HepG2 (cell line): ENCODE measurements around the gene MFSD8. TPM values are rescaled to one million over a fixed set of nuclear protein-coding genes. Genes with fewer than 3 reads are reported as not detected.

Experiments used
- CAMTA2 ChIP-seq: sonication (generic); formaldehyde crosslinking; IDR thresholded peaks from 2 replicates; pipeline ENCODE4 v1.4.0; 2020; ENCODE audit warnings: mild to moderate bottlenecking, missing genetic modification reagents, borderline replicate concordance
- CEBPB ChIP-seq: IDR thresholded peaks from 2 replicates; pipeline ENCODE4 v1.6.1; 2011; ENCODE audit warnings: low read depth, low read length, improper control_type of control experiment, borderline replicate concordance
- CREB1 ChIP-seq, 2 experiments: fragments of 450-650 bp in 1 of 2; IDR thresholded peaks; 2 replicates each; pipeline ENCODE4 v1.6.1; 2016 to 2017; ENCODE audit warnings: control low read depth in 1 of 2, mild to moderate bottlenecking in 1 of 2, missing compliant biosample characterization in 1 of 2, missing genetic modification characterization in 1 of 2
- CREB3 ChIP-seq: sonication (generic); formaldehyde crosslinking; IDR thresholded peaks from 2 replicates; pipeline ENCODE4 v1.5.0; 2020; ENCODE audit warnings: missing genetic modification reagents
- CREBL2 ChIP-seq: sonication (generic); formaldehyde crosslinking; IDR thresholded peaks from 2 replicates; pipeline ENCODE4 v1.8.1; 2023; ENCODE audit warnings: missing genetic modification reagents, mild to moderate bottlenecking, borderline replicate concordance
- ETV5 ChIP-seq: IDR thresholded peaks from 2 replicates; pipeline ENCODE4 v1.6.1; 2018; ENCODE audit warnings: missing biosample characterization, missing genetic modification reagents, inconsistent platforms, borderline replicate concordance
- FOXC1 ChIP-seq: sonication (generic); formaldehyde crosslinking; IDR thresholded peaks from 2 replicates; pipeline ENCODE4 v1.8.0; 2022; ENCODE audit warnings: mild to moderate bottlenecking, missing genetic modification reagents, borderline replicate concordance
- GTF2F1 ChIP-seq: fragments of 150-350 bp; IDR thresholded peaks from 2 replicates; pipeline ENCODE4 v1.6.1; 2014; ENCODE audit warnings: low read length
- HNF4A ChIP-seq: sonication (generic); formaldehyde crosslinking; IDR thresholded peaks from 2 replicates; pipeline ENCODE4 v1.4.0; 2020; ENCODE audit warnings: missing genetic modification reagents
- ISL2 ChIP-seq: sonication (generic); formaldehyde crosslinking; IDR thresholded peaks from 2 replicates; pipeline ENCODE4 v1.5.0; 2020; ENCODE audit warnings: missing genetic modification reagents
- MEF2D ChIP-seq: sonication (generic); formaldehyde crosslinking; IDR thresholded peaks from 2 replicates; pipeline ENCODE4 v1.5.1; 2020; ENCODE audit warnings: mild to moderate bottlenecking, missing genetic modification reagents
- MTF1 ChIP-seq: sonication (generic); formaldehyde crosslinking; IDR thresholded peaks from 2 replicates; pipeline ENCODE4 v1.5.0; 2020; ENCODE audit warnings: missing genetic modification reagents
- ONECUT2 ChIP-seq: sonication (generic); formaldehyde crosslinking; IDR thresholded peaks from 2 replicates; pipeline ENCODE4 v1.4.0; 2020; ENCODE audit warnings: missing genetic modification reagents
- PBX3 ChIP-seq: sonication (generic); formaldehyde crosslinking; IDR thresholded peaks from 2 replicates; pipeline ENCODE4 v1.8.1; 2023; ENCODE audit warnings: missing genetic modification reagents, inconsistent platforms, borderline replicate concordance
- POGK ChIP-seq: sonication (generic); formaldehyde crosslinking; conservative IDR thresholded peaks from 2 replicates; pipeline ENCODE4 v1.8.0; 2022; ENCODE audit warnings: mild to moderate bottlenecking, moderate library complexity, missing genetic modification reagents
- POGZ ChIP-seq: sonication (generic); formaldehyde crosslinking; IDR thresholded peaks from 2 replicates; pipeline ENCODE4 v1.4.0; 2020; ENCODE audit warnings: mild to moderate bottlenecking, missing genetic modification reagents
- PRPF4 ChIP-seq: fragments of 200-400 bp; formaldehyde crosslinking; IDR thresholded peaks from 2 replicates; pipeline ENCODE4 v1.6.1; 2016; ENCODE audit warnings: low read length, low read depth; ENCODE audit not compliant: poor library complexity, severe bottlenecking
- REPIN1 ChIP-seq: sonication (generic); formaldehyde crosslinking; IDR thresholded peaks from 2 replicates; pipeline ENCODE4 v1.8.0; 2022; ENCODE audit warnings: missing genetic modification reagents, low read depth, mild to moderate bottlenecking, borderline replicate concordance
- REXO4 ChIP-seq: sonication (generic); formaldehyde crosslinking; IDR thresholded peaks from 2 replicates; pipeline ENCODE4 v1.8.0; 2022; ENCODE audit warnings: missing genetic modification reagents, mild to moderate bottlenecking, borderline replicate concordance
- SMARCE1 ChIP-seq: fragments of 450-650 bp; IDR thresholded peaks from 2 replicates; pipeline ENCODE4 v1.6.1; 2017; ENCODE audit warnings: borderline replicate concordance
- SRY ChIP-seq: sonication (generic); formaldehyde crosslinking; IDR thresholded peaks from 2 replicates; pipeline ENCODE4 v1.8.0; 2022; ENCODE audit warnings: mild to moderate bottlenecking, missing genetic modification reagents
- ZBTB2 ChIP-seq: sonication (generic); formaldehyde crosslinking; IDR thresholded peaks from 2 replicates; pipeline ENCODE4 v1.8.0; 2022; ENCODE audit warnings: low read depth, missing genetic modification reagents
- ZNF230 ChIP-seq: sonication (generic); formaldehyde crosslinking; IDR thresholded peaks from 2 replicates; pipeline ENCODE4 v1.4.0; 2020; ENCODE audit warnings: mild to moderate bottlenecking, missing genetic modification reagents
- ZNF615 ChIP-seq: sonication (generic); formaldehyde crosslinking; IDR thresholded peaks from 2 replicates; pipeline ENCODE4 v1.5.0; 2020; ENCODE audit warnings: mild to moderate bottlenecking, missing genetic modification reagents, borderline replicate concordance
- ZNF790 ChIP-seq: sonication (generic); formaldehyde crosslinking; IDR thresholded peaks from 2 replicates; pipeline ENCODE4 v1.8.0; 2022; ENCODE audit warnings: missing genetic modification reagents, mild to moderate bottlenecking, borderline replicate concordance
- ZNF83 ChIP-seq: sonication (generic); formaldehyde crosslinking; IDR thresholded peaks from 2 replicates; pipeline ENCODE4 v1.4.0; 2020; ENCODE audit warnings: missing genetic modification reagents, mild to moderate bottlenecking, borderline replicate concordance
- ZSCAN31 ChIP-seq: sonication (generic); formaldehyde crosslinking; IDR thresholded peaks from 2 replicates; pipeline ENCODE4 v1.5.0; 2020; ENCODE audit warnings: low read depth, mild to moderate bottlenecking, missing genetic modification reagents
- polyA plus RNA-seq, 8 experiments: library from polyadenylated mRNA; depleted of rRNA in 3 of 8; stranded (reverse) in 7 of 8; unstranded in 1 of 8; fragments of >200 nt; fragmentation: Illumina TruSeq in 4 of 8; extraction: Trizol in 4 of 8; gene quantifications; 2 replicates each; pipeline versions ENCODE4 v1.2.1 to v1.2.3, GENCODE V29; 2011 to 2016; ENCODE audit warnings: low read depth in 4 of 8, missing spikeins in 1 of 8, mixed read lengths in 1 of 8; ENCODE audit not compliant: insufficient read depth in 1 of 8
- total RNA-seq, 5 experiments: library from RNA; depleted of rRNA; stranded (reverse); fragments of >200 nt; fragmentation: Illumina TruSeq; extraction: Trizol; gene quantifications; 2 replicates each; pipeline ENCODE4 v1.2.3, GENCODE V29; 2016; ENCODE audit warnings: low read depth in 1 of 5

MFSD8 gene
- total and polyA plus RNA-seq, 2 of the 13 experiments (the other 11 are each of a cell fraction or from before 2014, with no cell fraction given): 24.8 to 25.5 TPM

GRCh38 chr4:127965803-127966175, 816 bp upstream of the MFSD8 start (continued):
- no peak for TF ChIP-seq HNF4A (CRISPR knock-in tag)
- no peak for TF ChIP-seq SMARCE1
- no peak for TF ChIP-seq PRPF4
- TF ChIP-seq CAMTA2 (CRISPR knock-in tag): no peak
- 0 out of 2 replicates have a peak, but pooled peaks have one; percentile 14 for TF ChIP-seq ZNF790 (CRISPR knock-in tag)
- TF ChIP-seq ZNF615 (CRISPR knock-in tag): no peak
- TF ChIP-seq REXO4 (CRISPR knock-in tag): no peak
- peak; percentile 60; the same call in 1 of the 2 replicates for TF ChIP-seq CREB1 (IDR thresholded peaks at IDR 0.05)
- no peak for TF ChIP-seq CREB1 (CRISPR knock-in tag; IDR thresholded peaks at IDR 0.05)
- no peak for TF ChIP-seq CREB3 (CRISPR knock-in tag)
- peak; percentile 27 for TF ChIP-seq ZSCAN31 (CRISPR knock-in tag)
- TF ChIP-seq PBX3 (CRISPR knock-in tag): no peak
- TF ChIP-seq ZBTB2 (CRISPR knock-in tag): no peak
- TF ChIP-seq SRY (CRISPR knock-in tag): no peak
- TF ChIP-seq CREBL2 (CRISPR knock-in tag): no peak
- TF ChIP-seq GTF2F1: 0 out of 2 replicates have a peak, but pooled peaks have one; percentile 26
- TF ChIP-seq ZNF230 (CRISPR knock-in tag): no peak
- no peak for TF ChIP-seq ETV5
- no peak for TF ChIP-seq FOXC1 (CRISPR knock-in tag)
- TF ChIP-seq ONECUT2 (CRISPR knock-in tag): no peak
- TF ChIP-seq POGK (CRISPR knock-in tag): no peak
- TF ChIP-seq MEF2D (CRISPR knock-in tag): 0 out of 2 replicates have a peak, but pooled peaks have one; percentile 9
- no peak for TF ChIP-seq POGZ (CRISPR knock-in tag)
- no peak for TF ChIP-seq ZNF83
- no peak for TF ChIP-seq REPIN1 (CRISPR knock-in tag)
- TF ChIP-seq ISL2: no peak
- TF ChIP-seq CEBPB: 0 out of 2 replicates have a peak, but pooled peaks have one; percentile 11
- TF ChIP-seq MTF1 (CRISPR knock-in tag): no peak
